K562 (cell line): Measurements from ENCODE around the gene HDGFL2.

Experiments
- CTCF ChIP-seq, 3 experiments: IDR thresholded peaks in 2 of 3; conservative IDR thresholded peaks in 1 of 3; 2 replicates each; pipeline ENCODE4 v1.5.1; 2011 to 2012; ENCODE audit warnings: low read length in 3 of 3, mild to moderate bottlenecking in 3 of 3, control low read depth in 2 of 3, improper control_type of control experiment in 1 of 3, inconsistent platforms in 1 of 3, low read depth in 1 of 3, mixed read lengths in 1 of 3, moderate library complexity in 1 of 3; ENCODE audit not compliant: insufficient read depth in 2 of 3
- JUNB ChIP-seq: fragments of 450-650 bp; formaldehyde crosslinking; conservative IDR thresholded peaks from 2 replicates; pipeline ENCODE4 v1.4.0; 2020; ENCODE audit warnings: mild to moderate bottlenecking
- NBN ChIP-seq: fragments of 450-650 bp; IDR thresholded peaks from 2 replicates; pipeline ENCODE4 v1.6.1; 2016; ENCODE audit warnings: low read depth, mild to moderate bottlenecking
- ZBTB49 ChIP-seq: sonication (generic); formaldehyde crosslinking; IDR thresholded peaks from 2 replicates; pipeline ENCODE4 v1.8.0; 2022; ENCODE audit warnings: missing genetic modification reagents, mild to moderate bottlenecking, borderline replicate concordance
- ZNF57 ChIP-seq: fragments of 450-650 bp; formaldehyde crosslinking; IDR thresholded peaks from 2 replicates; pipeline ENCODE4 v1.4.0; 2020; ENCODE audit warnings: mild to moderate bottlenecking, moderate library complexity

GRCh38 chr19:4464815-4465581 lies 7.1 kb upstream of the HDGFL2 start:
- TF ChIP-seq CTCF (IDR thresholded peaks at IDR 0.05 in 2 of 3, conservative IDR thresholded peaks at IDR 0.05 in 1 of 3; ENCODE audit: insufficient read depth in 2 of 3, low read depth in 1 of 3, low read length in 3 of 3) (no peak), ZNF57 (no peak), ZBTB49 (CRISPR knock-in tag) (no peak), JUNB (CRISPR knock-in tag) (no peak), NBN (no peak)
